Esophagus muscularis mucosa (tissue), 4 donors: ENCODE measurements around the gene C15orf39. TPM values are rescaled to one million over a fixed set of nuclear protein-coding genes. Genes with fewer than 3 reads are reported as not detected.

Experiments used
- DNase-seq: peaks from one replicate; pipeline ENCODE4 v3.0.0-alpha.2; 2017; ENCODE audit errors: extremely low spot score
- H3K27ac ChIP-seq, 4 donors: fragments of 200-600 bp; sonication (generic); replicated peaks in 1 of 4; 1 replicate in 3 of 4; 2 replicates in 1 of 4; pipeline ENCODE4 v1.5.1; 2016 to 2019; ENCODE audit warnings: mild to moderate bottlenecking in 1 of 4
- H3K27me3 ChIP-seq, 4 donors: fragments of 200-600 bp; sonication (generic); one replicate each; pipeline versions ENCODE4 v1.5.1 to v1.6.0; 2016 to 2019
- H3K36me3 ChIP-seq, 4 donors: fragments of 200-600 bp; sonication (generic); one replicate each; pipeline ENCODE4 v1.5.1; 2016 to 2019
- H3K4me1 ChIP-seq, 4 donors: fragments of 200-600 bp; sonication (generic); one replicate each; pipeline ENCODE4 v1.5.1; 2016 to 2019
- H3K4me3 ChIP-seq, 4 donors: fragments of 200-600 bp; sonication (generic); 1 replicate in 2 of 4; 2 replicates in 2 of 4; pipeline ENCODE4 v1.5.1; 2016 to 2019; ENCODE audit warnings: mild to moderate bottlenecking in 4 of 4, moderate library complexity in 1 of 4
- H3K9me3 ChIP-seq, 4 donors: fragments of 200-600 bp; sonication (generic); 1 replicate in 3 of 4; 2 replicates in 1 of 4; pipeline ENCODE4 v1.5.1; 2016 to 2019
- EP300 ChIP-seq: sonication (generic); formaldehyde crosslinking; IDR thresholded peaks from one replicate; pipeline ENCODE4 v1.6.1; 2017; ENCODE audit warnings: antibody characterized with exemption
- POLR2A ChIP-seq: fragments of 450-650 bp; IDR thresholded peaks from one replicate; pipeline ENCODE4 v1.6.1; 2017; ENCODE audit warnings: antibody characterized with exemption, moderate library complexity, mild to moderate bottlenecking, low read depth
- POLR2AphosphoS5 ChIP-seq, 2 donors: sonication (generic); formaldehyde crosslinking; IDR thresholded peaks; one replicate each; pipeline ENCODE4 v1.6.1; 2017; ENCODE audit warnings: antibody characterized with exemption in 2 of 2
- whole genome bisulfite sequencing: methylation state at CpG from one replicate; pipeline ENCODE4 v1.1.5; 2018; 5-methylcytosine and 5-hydroxymethylcytosine counted together
- intact Hi-C: fragments of 100-400 bp; cut with DNase I; formaldehyde crosslinking; loops from one replicate; pipeline ENCODE4 v1.15.1; 2023
- total RNA-seq, 4 donors: library from RNA; depleted of rRNA; stranded (reverse); fragments of >200 nt; gene quantifications; one replicate each; pipeline versions ENCODE4 v1.1.0 to v1.2.1, GENCODE V29; 2016
- TF ChIP-seq, protein P1 (sequence below), 3 experiments: fragments of 200-600 bp in 2 of 3; fragments of 450-650 bp in 1 of 3; sonication (generic) in 2 of 3; IDR thresholded peaks; one replicate each; pipeline ENCODE4 v1.5.1; 2017 to 2019; ENCODE audit warnings: antibody characterized with exemption in 3 of 3, mild to moderate bottlenecking in 2 of 3, moderate library complexity in 1 of 3

C15orf39 gene
- total RNA-seq, 4 donors from 2014 or later, result 7.5 to 17.7 (median 13.4) TPM

DNA sequence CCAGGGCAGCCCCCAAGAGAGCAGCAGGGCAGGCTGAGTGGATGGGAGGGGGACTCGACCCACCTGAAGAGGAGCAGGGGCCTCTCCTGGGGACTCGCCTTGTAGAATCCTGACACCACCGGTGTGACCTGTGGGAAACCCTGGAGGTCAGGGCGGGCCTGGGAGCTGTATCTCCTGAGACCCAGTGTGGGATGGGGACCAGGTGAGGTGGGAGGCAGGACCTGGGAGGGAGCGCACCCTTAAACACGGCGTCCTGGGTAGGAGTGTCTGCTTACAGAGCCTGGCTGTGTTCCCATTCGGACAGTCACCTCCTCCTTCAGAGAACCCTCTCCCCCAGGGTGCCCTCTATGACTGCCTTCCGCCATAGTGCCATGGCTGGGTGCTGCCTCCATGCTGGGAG lies 27.1 kb downstream of the C15orf39 start:
- no peak overlapping the region for H3K4me3 ChIP-seq
- TF ChIP-seq POLR2AphosphoS5 (IDR thresholded peaks at IDR 0.05), result no peak
- TF ChIP-seq, protein P1, sequence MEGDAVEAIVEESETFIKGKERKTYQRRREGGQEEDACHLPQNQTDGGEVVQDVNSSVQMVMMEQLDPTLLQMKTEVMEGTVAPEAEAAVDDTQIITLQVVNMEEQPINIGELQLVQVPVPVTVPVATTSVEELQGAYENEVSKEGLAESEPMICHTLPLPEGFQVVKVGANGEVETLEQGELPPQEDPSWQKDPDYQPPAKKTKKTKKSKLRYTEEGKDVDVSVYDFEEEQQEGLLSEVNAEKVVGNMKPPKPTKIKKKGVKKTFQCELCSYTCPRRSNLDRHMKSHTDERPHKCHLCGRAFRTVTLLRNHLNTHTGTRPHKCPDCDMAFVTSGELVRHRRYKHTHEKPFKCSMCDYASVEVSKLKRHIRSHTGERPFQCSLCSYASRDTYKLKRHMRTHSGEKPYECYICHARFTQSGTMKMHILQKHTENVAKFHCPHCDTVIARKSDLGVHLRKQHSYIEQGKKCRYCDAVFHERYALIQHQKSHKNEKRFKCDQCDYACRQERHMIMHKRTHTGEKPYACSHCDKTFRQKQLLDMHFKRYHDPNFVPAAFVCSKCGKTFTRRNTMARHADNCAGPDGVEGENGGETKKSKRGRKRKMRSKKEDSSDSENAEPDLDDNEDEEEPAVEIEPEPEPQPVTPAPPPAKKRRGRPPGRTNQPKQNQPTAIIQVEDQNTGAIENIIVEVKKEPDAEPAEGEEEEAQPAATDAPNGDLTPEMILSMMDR (IDR thresholded peaks at IDR 0.05), result no peak
- TF ChIP-seq POLR2A, result no peak
- TF ChIP-seq EP300, result no peak
- intact Hi-C loops, result no loop called here
- no peaks in the 10 kb centered on the region for H3K4me1 ChIP-seq
- no peak overlapping the region for H3K27ac ChIP-seq
- no peaks in the 10 kb centered on the region for H3K36me3 ChIP-seq
- no peak for DNase-seq
- no peaks in the 10 kb centered on the region for H3K9me3 ChIP-seq
- peaks cover 0 to 41% (median 0%) of the 10 kb centered on the region in 4 donors for H3K27me3 ChIP-seq
- 100% methylated on average over 4 of the region's 9 CpGs for WGBS

DNA sequence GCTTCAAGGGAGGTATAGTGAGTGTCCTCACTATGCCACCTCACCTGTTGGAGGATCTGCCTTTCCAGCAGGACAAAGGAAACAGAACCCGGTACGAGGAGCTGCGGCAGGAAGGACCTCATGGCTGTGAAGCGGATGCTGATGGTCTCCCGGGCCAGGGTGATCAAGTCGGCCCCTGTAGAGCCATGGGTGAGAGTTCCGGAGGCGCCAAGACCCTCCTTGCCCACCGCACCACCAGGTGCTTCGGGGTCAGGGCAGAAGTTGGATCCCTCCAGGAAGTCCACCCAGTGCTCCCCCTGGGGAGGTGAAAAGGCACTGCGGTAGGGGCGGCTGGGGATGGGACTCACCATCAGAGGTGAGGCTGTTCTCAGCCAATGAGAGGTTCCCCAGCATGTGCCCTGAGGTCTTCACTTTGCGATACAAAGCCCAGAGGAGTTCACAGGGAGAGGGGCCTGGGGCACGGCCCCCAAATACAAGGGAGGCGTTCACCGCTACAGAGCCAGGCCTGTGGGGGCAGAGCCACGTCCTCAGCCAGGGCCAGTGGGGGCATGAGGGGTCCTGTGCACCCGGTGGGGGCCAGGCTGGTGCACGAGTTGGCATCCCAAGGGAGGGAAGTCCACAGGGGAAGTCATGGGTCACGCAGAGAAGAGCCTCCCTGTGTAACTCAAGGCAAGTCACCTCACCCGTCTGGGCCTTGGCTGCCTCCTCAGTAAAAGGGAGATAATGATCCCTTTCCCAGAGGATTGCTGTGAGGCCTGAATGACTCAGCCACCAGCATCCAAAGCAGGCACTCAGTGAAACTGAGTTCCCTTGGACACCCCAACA lies 27.7 kb downstream of the C15orf39 start:
- TF ChIP-seq POLR2AphosphoS5 (IDR thresholded peaks at IDR 0.05) (no peak), EP300 (no peak), POLR2A (no peak)
- TF ChIP-seq, protein P1 (IDR thresholded peaks at IDR 0.05), result no peak
- Histone ChIP-seq H3K27me3 (peaks cover 0 to 47% (median 0%) of the 10 kb centered on the region in 4 donors), H3K36me3 (no peaks in the 10 kb centered on the region), H3K4me1 (no peaks in the 10 kb centered on the region), H3K4me3 (no peak overlapping the region), H3K27ac (no peak overlapping the region), H3K9me3 (no peaks in the 10 kb centered on the region)
- WGBS, result 84% methylated on average over 15 of the region's 21 CpGs
- intact Hi-C loops, result loop anchor here (10.0 kb wide), 1 partner anchor 75 kb away; no protein-coding TSS in a partner anchor
- DNase-seq, result no peak

DNA sequence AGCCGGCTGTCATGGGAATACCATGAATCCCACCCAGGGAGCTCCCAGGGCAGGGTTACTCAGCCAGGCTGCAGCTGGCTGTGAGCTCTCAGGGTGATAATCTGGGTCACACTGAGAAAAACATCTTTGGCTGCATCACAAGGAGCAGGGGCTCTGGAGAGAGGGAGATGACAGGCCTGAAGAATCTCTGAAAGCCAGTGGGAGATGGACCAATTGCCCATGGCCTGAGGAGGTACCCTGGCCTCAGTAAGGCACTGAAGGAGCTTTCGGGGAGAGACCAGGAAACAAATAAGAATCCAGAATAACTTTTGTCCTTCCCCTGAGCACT lies 28.3 kb downstream of the C15orf39 start:
- peaks cover 0 to 53% (median 0%) of the 10 kb centered on the region in 4 donors for H3K27me3 ChIP-seq
- no peak overlapping the region for H3K4me3 ChIP-seq
- no peak for TF ChIP-seq EP300
- TF ChIP-seq, protein P1 (IDR thresholded peaks at IDR 0.05), result no peak
- TF ChIP-seq POLR2AphosphoS5 (IDR thresholded peaks at IDR 0.05), result no peak
- no peak for TF ChIP-seq POLR2A
- WGBS, result 82% methylated on average over 2 of the region's 2 CpGs
- intact Hi-C loops, result loop anchor here (10.0 kb wide), 1 partner anchor 75 kb away; no protein-coding TSS in a partner anchor
- no peak for DNase-seq
- no peaks in the 10 kb centered on the region for H3K4me1 ChIP-seq
- no peaks in the 10 kb centered on the region for H3K9me3 ChIP-seq
- no peaks in the 10 kb centered on the region for H3K36me3 ChIP-seq
- H3K27ac ChIP-seq, result no peak overlapping the region

DNA sequence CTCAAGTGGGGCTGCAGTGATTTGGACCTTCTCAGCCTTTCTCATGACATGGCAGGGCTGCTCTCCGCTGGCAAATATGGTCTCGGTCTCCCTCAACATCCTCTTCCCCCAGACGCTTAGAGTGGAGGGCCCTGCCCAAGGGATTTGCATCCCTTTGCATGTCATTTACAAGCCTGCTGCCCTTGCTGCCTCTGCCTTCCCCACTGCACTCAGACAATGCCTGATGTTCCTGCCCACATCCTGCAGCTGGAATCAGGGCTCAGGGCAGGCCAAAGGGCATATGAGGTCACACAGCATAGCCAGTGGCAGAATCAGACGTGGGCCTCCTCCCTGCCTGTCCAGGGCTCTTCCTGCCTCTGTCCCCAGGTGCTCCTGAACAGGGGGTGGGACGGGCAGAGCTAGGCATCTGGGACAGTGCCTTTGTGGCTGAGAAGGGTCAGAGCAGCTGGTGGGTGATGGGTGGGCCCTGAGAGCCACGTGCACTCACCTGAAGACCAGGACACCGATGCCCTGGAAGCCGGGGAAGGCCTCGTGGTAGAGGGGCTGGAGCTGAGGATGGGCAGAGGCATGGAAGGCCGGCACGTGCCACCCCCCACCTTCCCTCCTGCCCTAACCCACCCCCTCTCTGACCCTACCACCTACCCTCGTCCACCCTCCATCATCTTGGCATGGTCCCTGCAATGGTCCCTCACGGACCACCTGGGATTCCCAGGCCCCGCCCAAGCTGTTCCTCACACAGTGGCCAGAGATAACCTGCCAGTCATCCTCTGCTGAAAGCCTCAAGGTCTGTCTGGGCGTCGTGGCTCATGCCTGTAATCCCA lies 29.1 kb downstream of the C15orf39 start:
- no peak for DNase-seq
- intact Hi-C loops, result loop anchor here (10.0 kb wide), 1 partner anchor 74 kb away; no protein-coding TSS in a partner anchor
- H3K4me3 ChIP-seq, result no peak overlapping the region
- no peak overlapping the region for H3K27ac ChIP-seq
- 89% methylated on average over 11 of the region's 16 CpGs for WGBS
- no peaks in the 10 kb centered on the region for H3K36me3 ChIP-seq
- TF ChIP-seq POLR2A (no peak), EP300 (no peak), POLR2AphosphoS5 (IDR thresholded peaks at IDR 0.05) (no peak)
- TF ChIP-seq, protein P1 (IDR thresholded peaks at IDR 0.05), result no peak
- H3K27me3 ChIP-seq, result peaks cover 0 to 61% (median 0%) of the 10 kb centered on the region in 4 donors
- no peaks in the 10 kb centered on the region for H3K9me3 ChIP-seq
- H3K4me1 ChIP-seq, result no peaks in the 10 kb centered on the region
